K562 (cell line): ENCODE data around the gene COX4I2. TPM values are rescaled to one million over a fixed set of nuclear protein-coding genes. Genes with fewer than 3 reads are reported as not detected.

Experiments
- ARID3A ChIP-seq: IDR thresholded peaks from 2 replicates; pipeline ENCODE4 v1.6.1; 2012; ENCODE audit warnings: low read depth, low read length, improper control_type of control experiment, borderline replicate concordance
- BACH1 ChIP-seq: fragments of 200-800 bp; sonication (Bioruptor generic); IDR thresholded peaks from 2 replicates; pipeline ENCODE4 v1.6.1; 2016; ENCODE audit warnings: missing genetic modification characterization, missing compliant biosample characterization
- CBFA2T3 ChIP-seq: fragments of 450-650 bp; IDR thresholded peaks from 2 replicates; pipeline ENCODE4 v1.6.1; 2017
- E2F4 ChIP-seq: sonication (generic); formaldehyde crosslinking; IDR thresholded peaks from 2 replicates; pipeline ENCODE4 v1.8.0; 2022; ENCODE audit warnings: mild to moderate bottlenecking, low read depth, missing genetic modification reagents
- ETV1 ChIP-seq: fragments of 450-650 bp; conservative IDR thresholded peaks from 2 replicates; pipeline ENCODE4 v1.6.1; 2016; ENCODE audit warnings: missing genetic modification characterization, control low read depth, low read depth, missing compliant biosample characterization
- FUS ChIP-seq: fragments of 200-400 bp; formaldehyde crosslinking; optimal IDR thresholded peaks from 2 replicates; pipeline ENCODE3; 2017; ENCODE audit warnings: low read depth, low read length
- HNRNPUL1 ChIP-seq: fragments of 200-400 bp; formaldehyde crosslinking; IDR thresholded peaks from 2 replicates; pipeline ENCODE4 v1.6.1; 2017; ENCODE audit warnings: low read length
- MBD1 ChIP-seq: fragments of 250-450 bp; sonication (Bioruptor Pico); IDR thresholded peaks from 2 replicates; pipeline ENCODE4 v1.8.0; 2022; ENCODE audit warnings: inconsistent platforms
- MEF2D ChIP-seq: conservative IDR thresholded peaks from 2 replicates; pipeline ENCODE4 v1.6.1; 2016; ENCODE audit warnings: low read depth, missing genetic modification characterization, missing compliant biosample characterization
- NCOA6 ChIP-seq: fragments of 450-650 bp; IDR thresholded peaks from 2 replicates; pipeline ENCODE4 v1.6.1; 2017; ENCODE audit warnings: mild to moderate bottlenecking
- PHF20 ChIP-seq: fragments of 450-650 bp; IDR thresholded peaks from 2 replicates; pipeline ENCODE4 v1.6.1; 2018; ENCODE audit not compliant: partially characterized antibody
- PTRF ChIP-seq: fragments of 450-650 bp; IDR thresholded peaks from 2 replicates; pipeline ENCODE4 v1.6.1; 2016; ENCODE audit warnings: mild to moderate bottlenecking, missing genetic modification characterization, missing compliant biosample characterization
- PYGO2 ChIP-seq: fragments of 450-650 bp; IDR thresholded peaks from 2 replicates; pipeline ENCODE4 v1.6.1; 2016; ENCODE audit warnings: mild to moderate bottlenecking, missing genetic modification characterization, moderate library complexity, missing compliant biosample characterization
- RCOR1 ChIP-seq, 2 experiments: IDR thresholded peaks; 2 replicates each; pipeline ENCODE4 v1.6.1; 2012; ENCODE audit warnings: low read depth in 2 of 2, low read length in 2 of 2, borderline replicate concordance in 1 of 2, improper control_type of control experiment in 1 of 2
- TBP ChIP-seq: optimal IDR thresholded peaks from 2 replicates; pipeline ENCODE3; 2011; ENCODE audit warnings: low read depth, low read length, improper control_type of control experiment
- ZBTB33 ChIP-seq: sonication (generic); formaldehyde crosslinking; IDR thresholded peaks from 2 replicates; pipeline ENCODE4 v1.8.1; 2023; ENCODE audit warnings: mild to moderate bottlenecking, missing genetic modification reagents
- ZNF12 ChIP-seq: sonication (generic); formaldehyde crosslinking; IDR thresholded peaks from 2 replicates; pipeline ENCODE4 v1.4.0; 2020; ENCODE audit warnings: mild to moderate bottlenecking, missing genetic modification reagents
- ZNF134 ChIP-seq: fragments of 250-450 bp; sonication (Bioruptor Pico); conservative IDR thresholded peaks from 2 replicates; pipeline ENCODE4 v1.4.0; 2020
- ZNF140 ChIP-seq: fragments of 250-450 bp; sonication (Bioruptor Pico); IDR thresholded peaks from 2 replicates; pipeline ENCODE4 v1.8.0; 2021; ENCODE audit warnings: moderate library complexity, mild to moderate bottlenecking, inconsistent platforms
- ZNF586 ChIP-seq: fragments of 450-650 bp; formaldehyde crosslinking; conservative IDR thresholded peaks from 2 replicates; pipeline ENCODE4 v1.4.0; 2020; ENCODE audit warnings: mild to moderate bottlenecking, moderate library complexity
- polyA plus RNA-seq, 8 experiments: library from polyadenylated mRNA; depleted of rRNA in 4 of 8; stranded (reverse) in 5 of 8; unstranded in 3 of 8; fragments of >200 nt; fragmentation: Nextera tagmentation in 2 of 8; fragmentation: Illumina TruSeq in 1 of 8; extraction: Ambion mirVana in 2 of 8; extraction: Trizol in 1 of 8; gene quantifications; 2 replicates each; pipeline versions ENCODE4 v1.2.1 to v1.2.3, GENCODE V29; 2011 to 2014; ENCODE audit warnings: inconsistent platforms in 1 of 8, missing spikeins in 1 of 8
- total RNA-seq, 7 experiments: library from RNA; depleted of rRNA in 6 of 7; stranded (reverse); fragments of >200 nt in 6 of 7; fragmentation: Illumina TruSeq in 2 of 7; extraction: Trizol in 2 of 7; gene quantifications; 2 replicates each; pipeline versions ENCODE4 v1.2.1 to v1.2.3, GENCODE V29; 2011 to 2021; ENCODE audit warnings: low replicate concordance in 1 of 7

Gene COX4I2
- total and polyA plus RNA-seq, 9 of the 15 experiments (the other 6 are each of a cell fraction or from before 2014, with no cell fraction given) = not detected

GRCh38 chr20:31603822-31604566 lies 33.7 kb upstream of the COX4I2 start (continued):
- TF ChIP-seq ARID3A (no peak), BACH1 (no peak), MEF2D (tag) (no peak), NCOA6 (no peak), PYGO2 (tag) (no peak), TBP (peak; percentile 77), MBD1 (CRISPR knock-in tag) (0 out of 2 replicates have a peak, but pooled peaks have one; percentile 26), HNRNPUL1 (no peak), E2F4 (CRISPR knock-in tag) (no peak), PHF20 (no peak), ZNF586 (CRISPR knock-in tag) (no peak), RCOR1 (IDR thresholded peaks at IDR 0.05; ENCODE audit: borderline replicate concordance in 1 of 2, low read depth in 2 of 2, low read length in 2 of 2) (peak in 1 of 2 experiments; percentile 41; a peak in 1 of 4 replicates), PTRF (tag) (no peak), ZNF12 (CRISPR knock-in tag) (no peak), ETV1 (0 out of 2 replicates have a peak, but pooled peaks have one; percentile 18), ZNF140 (CRISPR knock-in tag) (no peak), FUS (no peak), CBFA2T3 (no peak), ZNF134 (CRISPR knock-in tag) (no peak), ZBTB33 (CRISPR knock-in tag) (no peak)
